Measurements from ENCODE around the gene CAMK2B. TPM values are rescaled to one million over a fixed set of nuclear protein-coding genes. Genes with fewer than 3 reads are reported as not detected.

The CAMK2B gene
- total RNA-seq (2014; rRNA removed; shearing (Covaris generic)), result 0.13 and 0.37 TPM in 2 replicates
- polyA plus RNA-seq (2015; cell fraction: cytosol; rRNA removed), result not detected in 2 replicates
- 0.12 TPM in 1 of 2 replicates, not detected in the other for polyA plus RNA-seq (2015; cell fraction: nucleus; rRNA removed)

DNA sequence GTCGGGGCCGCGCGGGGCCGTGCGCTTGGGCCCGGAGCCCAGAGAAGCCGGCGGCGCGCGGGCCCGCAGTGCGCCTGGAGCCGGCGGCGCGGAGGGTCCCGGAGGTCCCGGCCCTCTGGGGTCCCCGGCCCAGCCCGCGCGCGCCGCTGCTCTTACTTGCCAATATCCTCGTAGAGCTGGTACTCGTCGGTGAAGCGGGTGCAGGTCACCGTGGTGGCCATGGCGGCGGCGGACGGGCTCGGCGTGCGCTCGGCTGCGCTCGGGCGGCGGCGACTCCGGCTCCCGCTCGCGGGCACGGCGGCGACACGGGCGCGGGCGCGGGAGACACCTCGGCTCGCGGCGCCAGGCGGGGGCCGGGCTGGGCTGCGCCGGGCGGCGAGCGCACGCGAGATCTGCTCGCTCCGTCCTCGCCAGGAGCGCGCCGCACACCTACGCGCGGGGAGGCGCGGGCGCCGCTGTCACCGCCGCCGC lies at the start of gene CAMK2B:
Gene CAMK2B, minus strand, starts transcription at position 394 of the 471 bp plus-strand sequence. Its CDS starts 173 bp downstream, at position 221.
- in situ Hi-C loops (cut with HindIII; ENCODE audit: low pct_unique_long_range_greater_than_20kb, low sequenced_read_pairs), result no loop called here
- DNase-seq (ENCODE audit: low read depth, low spot score), result no peak

- in situ Hi-C loops (cut with HindIII; ENCODE audit: low pct_unique_long_range_greater_than_20kb, low sequenced_read_pairs), result no loop called here
- DNase-seq (ENCODE audit: low read depth, low spot score), result no peak
Measured at GRCh38 chr7:44374007-44374763, 48.8 kb upstream of the CAMK2B start.

DNA sequence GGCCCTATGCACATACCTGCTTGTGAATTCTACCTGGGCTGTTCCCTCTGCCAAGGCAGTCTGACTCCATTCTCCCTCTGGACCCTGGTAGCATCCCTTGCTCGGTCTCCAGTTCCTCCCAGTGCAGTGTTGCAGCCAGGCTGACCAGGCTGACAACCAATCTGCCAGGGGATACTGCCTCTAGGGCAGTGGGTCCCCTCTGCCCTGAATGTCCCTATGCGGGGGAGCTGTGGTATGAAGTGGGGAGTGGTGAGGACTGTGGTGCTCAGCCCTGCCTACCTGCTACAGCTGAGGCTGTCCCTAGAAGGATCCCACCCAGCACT lies 48.0 kb upstream of the CAMK2B start:
- in situ Hi-C loops (cut with HindIII; ENCODE audit: low pct_unique_long_range_greater_than_20kb, low sequenced_read_pairs), result no loop called here
- DNase-seq (ENCODE audit: low read depth, low spot score), result no peak

GRCh38 chr7:44372560-44373417 lies 47.4 kb upstream of the CAMK2B start:
- DNase-seq (ENCODE audit: low read depth, low spot score), result no peak
- in situ Hi-C loops (cut with HindIII; ENCODE audit: low pct_unique_long_range_greater_than_20kb, low sequenced_read_pairs), result no loop called here

- no peak for DNase-seq (ENCODE audit: low read depth, low spot score)
- in situ Hi-C loops (cut with HindIII; ENCODE audit: low pct_unique_long_range_greater_than_20kb, low sequenced_read_pairs), result no loop called here
Measured at GRCh38 chr7:44368885-44369284, 43.5 kb upstream of the CAMK2B start.

DNA sequence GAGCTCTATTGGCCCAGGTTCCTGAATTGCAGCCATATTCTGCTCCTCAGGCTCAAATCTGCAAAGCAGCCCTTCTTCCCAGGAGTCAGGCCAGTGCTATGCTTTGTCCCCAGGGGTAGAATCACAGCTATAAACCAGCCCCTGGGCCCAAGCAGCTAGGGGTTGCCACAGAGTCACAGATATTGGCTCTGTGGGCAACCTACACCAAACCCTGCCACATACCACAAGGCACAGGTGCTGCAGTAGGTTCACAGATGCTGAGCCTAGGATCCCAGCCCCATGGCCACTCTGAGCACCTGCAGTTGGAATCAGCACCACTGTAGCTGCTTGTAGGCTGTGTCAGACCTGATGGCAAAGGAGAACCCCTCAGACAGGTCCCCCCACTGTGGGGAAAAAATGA lies 43.1 kb upstream of the CAMK2B start:
- in situ Hi-C loops (cut with HindIII; ENCODE audit: low pct_unique_long_range_greater_than_20kb, low sequenced_read_pairs), result no loop called here
- DNase-seq (ENCODE audit: low read depth, low spot score), result no peak

GRCh38 chr7:44367475-44368043 lies 42.2 kb upstream of the CAMK2B start:
- in situ Hi-C loops (cut with HindIII; ENCODE audit: low pct_unique_long_range_greater_than_20kb, low sequenced_read_pairs), result no loop called here
- no peak for DNase-seq (ENCODE audit: low read depth, low spot score)

DNA sequence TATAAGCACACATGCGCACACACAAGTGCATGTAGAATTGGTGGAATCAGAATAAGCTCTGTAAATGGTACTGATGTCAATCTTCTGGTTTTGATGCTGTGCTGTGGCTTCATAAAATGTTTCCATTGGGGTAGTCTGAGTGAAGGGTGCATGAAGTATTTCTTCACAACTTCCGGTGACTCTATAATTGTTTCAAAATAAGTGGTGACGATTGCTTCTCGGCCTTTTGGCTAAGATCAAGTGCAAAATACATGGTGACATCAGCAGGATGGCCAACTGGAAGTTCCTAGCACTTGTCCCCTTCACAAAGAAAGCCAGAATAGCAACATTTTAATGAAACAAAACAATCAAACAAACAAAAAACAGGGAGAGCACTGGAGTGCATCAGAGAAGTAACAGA lies 41.6 kb upstream of the CAMK2B start:
- in situ Hi-C loops (cut with HindIII; ENCODE audit: low pct_unique_long_range_greater_than_20kb, low sequenced_read_pairs), result no loop called here

GRCh38 chr7:44353668-44354067 lies 28.3 kb upstream of the CAMK2B start:
- no peak for DNase-seq (ENCODE audit: low read depth, low spot score)
- in situ Hi-C loops (cut with HindIII; ENCODE audit: low pct_unique_long_range_greater_than_20kb, low sequenced_read_pairs), result no loop called here

More for the DNA sequence above, 41.6 kb upstream of the CAMK2B start:
- no peak for DNase-seq (ENCODE audit: low read depth, low spot score)

DNA sequence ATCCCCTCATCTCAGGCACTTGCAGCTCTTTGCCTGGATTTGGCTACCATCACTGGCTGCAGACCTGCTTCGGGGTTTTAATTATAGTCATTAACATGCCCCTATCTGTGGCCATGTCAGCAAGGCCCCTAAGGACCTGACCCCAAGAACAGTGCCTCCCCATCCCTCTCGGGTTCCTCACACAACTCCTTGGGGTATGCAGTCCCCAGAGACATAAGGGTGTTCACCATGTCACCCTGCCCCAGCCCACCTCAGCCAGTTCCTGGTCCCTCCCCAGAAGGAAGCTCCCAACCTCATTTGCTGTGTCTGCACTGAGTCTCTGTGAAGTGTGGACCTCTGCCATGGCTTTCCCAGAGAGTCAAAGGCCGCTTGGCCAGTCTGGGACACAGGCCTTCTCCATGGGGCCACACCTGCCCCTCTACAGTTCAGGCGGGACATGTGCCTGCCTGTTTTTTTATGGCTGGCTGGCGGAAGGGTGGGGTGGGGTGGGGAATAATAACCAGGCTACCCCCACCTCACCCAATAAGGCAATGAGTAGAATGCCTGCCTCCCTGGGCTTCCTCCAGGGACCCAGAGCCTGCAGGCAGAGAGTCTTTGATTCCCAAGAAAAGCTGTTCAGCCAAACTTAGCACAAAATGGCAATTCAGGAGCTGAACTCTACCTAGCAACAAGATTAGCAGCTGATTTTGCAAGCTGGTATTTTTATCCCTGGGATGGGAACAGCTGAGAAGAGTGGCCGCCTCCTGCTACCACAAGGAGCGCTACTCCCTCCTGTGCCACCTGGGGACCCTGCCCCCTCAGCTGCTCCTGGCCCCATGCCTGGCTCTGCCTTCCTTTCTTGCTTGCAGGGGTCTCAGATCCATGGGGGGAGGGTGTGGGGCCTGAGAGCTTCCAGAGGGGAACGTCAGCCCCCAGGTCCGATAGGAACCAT lies 23.7 kb upstream of the CAMK2B start:
- in situ Hi-C loops (cut with HindIII; ENCODE audit: low pct_unique_long_range_greater_than_20kb, low sequenced_read_pairs), result no loop called here
- DNase-seq (ENCODE audit: low read depth, low spot score), result peak; percentile 62

GRCh38 chr7:44348300-44348699 lies 22.9 kb upstream of the CAMK2B start:
- in situ Hi-C loops (cut with HindIII; ENCODE audit: low pct_unique_long_range_greater_than_20kb, low sequenced_read_pairs), result no loop called here
- DNase-seq (ENCODE audit: low read depth, low spot score), result peak; percentile 69

- no peak for DNase-seq (ENCODE audit: low read depth, low spot score)
- in situ Hi-C loops (cut with HindIII; ENCODE audit: low pct_unique_long_range_greater_than_20kb, low sequenced_read_pairs), result no loop called here
Measured at GRCh38 chr7:44347546-44348114, 22.2 kb upstream of the CAMK2B start.

DNA sequence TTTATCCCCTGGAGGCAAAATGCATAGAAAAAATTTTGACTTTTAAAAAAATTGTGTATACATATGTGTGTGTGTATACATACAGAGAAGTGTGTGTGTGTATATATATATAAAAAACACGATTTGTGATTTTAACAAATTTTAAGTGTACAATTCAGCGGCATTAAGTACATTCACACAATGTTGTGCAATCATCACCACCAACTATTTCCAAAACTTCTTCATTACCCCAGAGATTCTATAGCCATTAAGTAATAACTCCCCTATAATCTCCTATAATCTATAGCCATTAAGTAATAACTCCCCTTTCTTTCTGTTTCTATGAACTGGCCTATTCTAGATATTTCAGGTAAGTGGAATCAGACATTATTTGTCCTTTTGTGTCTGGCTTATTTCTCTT lies 20.7 kb upstream of the CAMK2B start:
- DNase-seq (ENCODE audit: low read depth, low spot score), result no peak
- in situ Hi-C loops (cut with HindIII; ENCODE audit: low pct_unique_long_range_greater_than_20kb, low sequenced_read_pairs), result no loop called here

- DNase-seq (ENCODE audit: low read depth, low spot score), result no peak
- in situ Hi-C loops (cut with HindIII; ENCODE audit: low pct_unique_long_range_greater_than_20kb, low sequenced_read_pairs), result no loop called here
Measured at GRCh38 chr7:44341401-44341800, 16.0 kb upstream of the CAMK2B start.

DNA sequence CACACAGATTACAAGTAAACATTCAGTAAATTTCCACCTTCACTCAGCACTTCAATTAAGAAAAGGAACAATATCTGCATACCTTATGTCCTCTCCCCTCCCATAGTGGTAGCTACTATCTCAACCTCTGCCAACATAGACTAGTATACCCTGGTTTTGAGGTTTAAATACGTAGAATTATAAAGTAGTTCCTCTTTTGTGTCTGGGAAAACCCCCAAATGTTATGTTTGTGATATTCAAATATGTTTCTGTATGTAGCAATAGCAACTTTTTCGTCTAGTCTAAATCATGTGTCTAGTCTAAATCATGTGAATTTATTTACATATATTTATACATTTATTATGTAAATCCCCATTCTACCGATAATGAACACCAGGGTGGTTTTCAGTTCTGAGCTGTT lies 13.2 kb upstream of the CAMK2B start:
- in situ Hi-C loops (cut with HindIII; ENCODE audit: low pct_unique_long_range_greater_than_20kb, low sequenced_read_pairs), result no loop called here
- DNase-seq (ENCODE audit: low read depth, low spot score), result no peak

DNA sequence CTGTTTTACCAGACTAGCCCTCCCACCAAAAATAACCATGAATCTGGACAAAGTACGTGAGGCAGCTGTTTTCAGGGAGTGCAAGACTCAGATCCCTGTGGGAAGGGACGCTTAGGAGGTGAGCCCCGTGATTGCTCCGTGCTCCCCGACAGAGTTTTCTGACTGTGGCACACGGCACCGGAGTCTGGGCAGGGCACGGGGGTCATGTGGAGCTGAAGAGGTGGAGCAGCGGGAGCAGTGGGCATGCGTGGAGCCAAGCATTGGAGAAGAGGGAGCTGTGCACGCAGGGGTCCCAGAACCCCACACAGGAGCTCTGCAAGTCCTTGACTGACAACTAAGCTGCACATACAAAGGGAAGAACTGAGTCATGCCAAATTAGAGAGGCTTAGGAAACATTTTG lies 11.1 kb upstream of the CAMK2B start:
- in situ Hi-C loops (cut with HindIII; ENCODE audit: low pct_unique_long_range_greater_than_20kb, low sequenced_read_pairs), result no loop called here
- DNase-seq (ENCODE audit: low read depth, low spot score), result no peak

GRCh38 chr7:44335184-44335583 lies 9.8 kb upstream of the CAMK2B start:
- no peak for DNase-seq (ENCODE audit: low read depth, low spot score)
- in situ Hi-C loops (cut with HindIII; ENCODE audit: low pct_unique_long_range_greater_than_20kb, low sequenced_read_pairs), result no loop called here

All from SK-MEL-5 (cell line).